ENCODE results near the gene WDR53. TPM values are rescaled to one million over a fixed set of nuclear protein-coding genes. Genes with fewer than 3 reads are reported as not detected.

The WDR53 gene
- total and polyA plus RNA-seq, 2 donors (not counting 3 experiments of a cell fraction or from before 2014, with no cell fraction given) = 5.2 to 13.0 TPM

DNA sequence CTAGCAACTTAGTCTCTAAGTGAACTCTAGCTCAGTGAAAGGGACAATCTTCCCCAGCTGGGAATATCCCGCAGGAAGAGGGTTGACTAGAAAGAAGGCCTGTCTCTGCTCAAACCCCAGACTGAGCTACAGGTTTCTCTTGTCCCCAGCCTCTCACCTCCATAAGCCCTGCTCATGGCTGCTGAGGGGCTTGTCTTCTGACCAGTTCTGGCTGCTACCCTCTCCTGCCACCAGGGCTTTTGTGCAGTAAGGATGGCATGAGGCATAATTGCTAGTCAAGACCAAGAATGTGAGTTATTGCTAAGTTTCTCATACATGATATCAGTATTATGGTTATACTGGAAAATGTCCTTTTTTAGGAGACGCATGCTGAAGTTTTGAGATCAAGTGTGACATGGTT lies 21.3 kb downstream of the WDR53 start:
- H3K79me2 ChIP-seq (ENCODE audit: control insufficient read depth, insufficient read depth, low read length) = no peaks in the 10 kb centered on the region

DNA sequence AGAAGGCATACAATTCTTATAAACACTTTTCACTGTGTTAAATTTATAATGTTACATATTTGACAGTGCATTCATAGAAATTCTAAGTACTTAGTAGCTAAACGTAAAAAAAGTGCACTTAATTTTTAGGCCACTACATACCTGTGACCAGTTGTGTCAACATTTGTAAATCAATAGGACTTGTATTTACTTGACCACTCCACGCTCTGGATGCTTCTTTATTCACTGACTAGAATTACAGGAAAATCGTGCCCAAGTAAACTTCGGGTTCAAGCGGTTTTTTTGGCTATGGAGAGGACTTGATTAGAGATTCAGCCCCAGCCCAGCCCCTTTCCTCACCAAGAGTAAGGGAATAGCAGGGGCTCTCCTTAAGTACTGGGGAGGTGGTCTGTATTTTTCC lies 21.8 kb downstream of the WDR53 start:
- H3K27ac ChIP-seq (ENCODE audit: insufficient read depth, low read depth, low read length) = no peak overlapping the region
- dilution Hi-C loops (cut with MboI; ENCODE audit: extremely low pct_ligation_motif_present, low sequenced_read_pairs) = no loop called here
- POLR2A ChIA-PET = no interaction called here
- H3K27me3 ChIP-seq (ENCODE audit: control insufficient read depth in 2 of 2, insufficient read depth in 2 of 2, low read length in 2 of 2) = peaks cover 2 to 3% of the 10 kb centered on the region in 2 experiments
- H3K4me2 ChIP-seq (ENCODE audit: insufficient read depth, low read length) = no peak overlapping the region
- H3K36me3 ChIP-seq (ENCODE audit: control insufficient read depth in 2 of 2, extremely low read depth in 1 of 2, insufficient read depth in 2 of 2, low read length in 2 of 2) = no peaks in the 10 kb centered on the region
- no peak overlapping the region for H2AFZ ChIP-seq (ENCODE audit: low read depth, low read length)
- peaks cover 2% of the 10 kb centered on the region for H3K9me3 ChIP-seq (replicated peaks; ENCODE audit: control insufficient read depth, insufficient read depth, low read length)
- TF ChIP-seq JUN (IDR thresholded peaks at IDR 0.05; ENCODE audit: borderline replicate concordance, insufficient read depth, insufficient read length, low read depth) (no peak), POLR2A (IDR thresholded peaks at IDR 0.05; ENCODE audit: low read depth, low read length) (no peak), FOS (IDR thresholded peaks at IDR 0.05; ENCODE audit: borderline replicate concordance, insufficient read depth, low read length) (no peak), EZH2 (IDR thresholded peaks at IDR 0.05; ENCODE audit: borderline replicate concordance, low read depth, low read length, severe bottlenecking) (no peak), POLR2AphosphoS5 (IDR thresholded peaks at IDR 0.05; ENCODE audit: insufficient read depth, low read depth, low read length) (no peak), MYC (IDR thresholded peaks at IDR 0.05; ENCODE audit: low read depth, low read length) (no peak), GATA2 (IDR thresholded peaks at IDR 0.05; ENCODE audit: insufficient read depth, insufficient read length, low read depth, low read length) (no peak)
- TF ChIP-seq, protein P1, sequence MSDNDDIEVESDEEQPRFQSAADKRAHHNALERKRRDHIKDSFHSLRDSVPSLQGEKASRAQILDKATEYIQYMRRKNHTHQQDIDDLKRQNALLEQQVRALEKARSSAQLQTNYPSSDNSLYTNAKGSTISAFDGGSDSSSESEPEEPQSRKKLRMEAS (IDR thresholded peaks at IDR 0.05; ENCODE audit: insufficient read depth, insufficient read length) = no peak
- TF ChIP-seq, protein P2, sequence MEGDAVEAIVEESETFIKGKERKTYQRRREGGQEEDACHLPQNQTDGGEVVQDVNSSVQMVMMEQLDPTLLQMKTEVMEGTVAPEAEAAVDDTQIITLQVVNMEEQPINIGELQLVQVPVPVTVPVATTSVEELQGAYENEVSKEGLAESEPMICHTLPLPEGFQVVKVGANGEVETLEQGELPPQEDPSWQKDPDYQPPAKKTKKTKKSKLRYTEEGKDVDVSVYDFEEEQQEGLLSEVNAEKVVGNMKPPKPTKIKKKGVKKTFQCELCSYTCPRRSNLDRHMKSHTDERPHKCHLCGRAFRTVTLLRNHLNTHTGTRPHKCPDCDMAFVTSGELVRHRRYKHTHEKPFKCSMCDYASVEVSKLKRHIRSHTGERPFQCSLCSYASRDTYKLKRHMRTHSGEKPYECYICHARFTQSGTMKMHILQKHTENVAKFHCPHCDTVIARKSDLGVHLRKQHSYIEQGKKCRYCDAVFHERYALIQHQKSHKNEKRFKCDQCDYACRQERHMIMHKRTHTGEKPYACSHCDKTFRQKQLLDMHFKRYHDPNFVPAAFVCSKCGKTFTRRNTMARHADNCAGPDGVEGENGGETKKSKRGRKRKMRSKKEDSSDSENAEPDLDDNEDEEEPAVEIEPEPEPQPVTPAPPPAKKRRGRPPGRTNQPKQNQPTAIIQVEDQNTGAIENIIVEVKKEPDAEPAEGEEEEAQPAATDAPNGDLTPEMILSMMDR (IDR thresholded peaks at IDR 0.05; ENCODE audit: extremely low read depth in 1 of 2, insufficient read depth in 1 of 2, low read depth in 1 of 2, low read length in 2 of 2) = no peak
- no peak overlapping the region for H3K4me3 ChIP-seq (replicated peaks in 1 of 3; ENCODE audit: insufficient read depth in 1 of 3, low read depth in 1 of 3, low read length in 3 of 3)
- CTCF ChIA-PET = interaction anchor here (0.6 to 2.8 kb wide), 5 partner anchors 8 to 270 kb away, joined by 3 to 8 read pairs (median 3); partner anchors contain the start of genes FBXO45 and WDR53
- H3K4me1 ChIP-seq (ENCODE audit: control insufficient read depth, extremely low read depth, insufficient read depth, low read length) = no peaks in the 10 kb centered on the region
- FAIRE-seq (no peak), DNase-seq (ENCODE audit: low read depth, low spot score) (no peak)
- BruUV-seq (replicated peaks) = no TSS peak
- H3K9me1 ChIP-seq (replicated peaks; ENCODE audit: control insufficient read depth, extremely low read depth, insufficient read depth, low read length) = no peaks in the 10 kb centered on the region
- H3K9ac ChIP-seq (replicated peaks; ENCODE audit: extremely low read depth, insufficient read depth, low read length) = no peak overlapping the region
- no peaks in the 10 kb centered on the region for H4K20me1 ChIP-seq (replicated peaks; ENCODE audit: control insufficient read depth, extremely low read depth, insufficient read depth, low read length)
- no peaks in the 10 kb centered on the region for H3K79me2 ChIP-seq (ENCODE audit: control insufficient read depth, insufficient read depth, low read length)
- intact Hi-C loops (cut with micrococcal nuclease) = no loop called here

More for the DNA sequence above, 21.3 kb downstream of the WDR53 start:
- Histone ChIP-seq H3K9me3 (replicated peaks; ENCODE audit: control insufficient read depth, insufficient read depth, low read length) (peaks cover 2% of the 10 kb centered on the region), H3K9ac (replicated peaks; ENCODE audit: extremely low read depth, insufficient read depth, low read length) (no peak overlapping the region), H3K27me3 (ENCODE audit: control insufficient read depth in 2 of 2, insufficient read depth in 2 of 2, low read length in 2 of 2) (peaks cover 2 to 3% of the 10 kb centered on the region in 2 experiments), H3K9me1 (replicated peaks; ENCODE audit: control insufficient read depth, extremely low read depth, insufficient read depth, low read length) (no peaks in the 10 kb centered on the region), H3K4me1 (ENCODE audit: control insufficient read depth, extremely low read depth, insufficient read depth, low read length) (no peaks in the 10 kb centered on the region), H3K27ac (ENCODE audit: insufficient read depth, low read depth, low read length) (no peak overlapping the region), H4K20me1 (replicated peaks; ENCODE audit: control insufficient read depth, extremely low read depth, insufficient read depth, low read length) (no peaks in the 10 kb centered on the region), H3K36me3 (ENCODE audit: control insufficient read depth in 2 of 2, extremely low read depth in 1 of 2, insufficient read depth in 2 of 2, low read length in 2 of 2) (no peaks in the 10 kb centered on the region), H3K4me2 (ENCODE audit: insufficient read depth, low read length) (no peak overlapping the region), H3K4me3 (replicated peaks in 1 of 3; ENCODE audit: insufficient read depth in 1 of 3, low read depth in 1 of 3, low read length in 3 of 3) (no peak overlapping the region), H2AFZ (ENCODE audit: low read depth, low read length) (no peak overlapping the region)
- POLR2A ChIA-PET = no interaction called here
- dilution Hi-C loops (cut with MboI; ENCODE audit: extremely low pct_ligation_motif_present, low sequenced_read_pairs) (no loop called here), intact Hi-C loops (cut with micrococcal nuclease) (no loop called here)
- CTCF ChIA-PET = interaction anchor here (0.9 to 2.8 kb wide), 4 partner anchors 8 to 22 kb away, joined by 3 to 8 read pairs (median 4); partner anchors contain the start of genes FBXO45 and WDR53
- no TSS peak for BruUV-seq (replicated peaks)
- DNase-seq (ENCODE audit: low read depth, low spot score) = no peak
- no peak for FAIRE-seq
- TF ChIP-seq FOS (IDR thresholded peaks at IDR 0.05; ENCODE audit: borderline replicate concordance, insufficient read depth, low read length) (no peak), MYC (IDR thresholded peaks at IDR 0.05; ENCODE audit: low read depth, low read length) (no peak), JUN (IDR thresholded peaks at IDR 0.05; ENCODE audit: borderline replicate concordance, insufficient read depth, insufficient read length, low read depth) (no peak), POLR2A (IDR thresholded peaks at IDR 0.05; ENCODE audit: low read depth, low read length) (no peak)

All from endothelial cell of umbilical vein (primary cell).